Measurements from ENCODE around the gene ADARB1. TPM values are rescaled to one million over a fixed set of nuclear protein-coding genes. Genes with fewer than 3 reads are reported as not detected.

Gene ADARB1
- total RNA-seq, 1 experiment from 2014 or later: 15.8 TPM

DNA sequence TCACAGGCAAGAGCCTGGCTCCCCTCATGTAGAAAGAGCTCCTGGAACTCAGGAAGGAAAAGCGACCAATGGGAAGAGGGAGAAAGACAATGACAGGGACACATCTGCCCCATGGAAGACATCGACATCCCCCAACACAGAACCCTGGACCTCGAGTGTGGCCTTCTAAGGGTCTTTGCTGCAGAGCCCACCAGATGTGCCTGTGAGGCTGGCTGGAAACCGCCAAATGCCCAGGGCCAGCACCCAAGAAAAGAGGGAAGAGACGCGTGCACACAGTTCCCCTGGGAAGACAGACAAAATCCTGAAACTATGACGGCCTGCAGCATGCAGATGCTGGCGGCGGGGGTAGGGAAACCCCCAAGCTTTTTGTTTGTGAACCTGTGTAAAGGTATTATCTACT is 36.4 kb upstream of the ADARB1 start:
- Mint-ChIP-seq H3K27ac (no peak overlapping the region; a peak in 1 of 7 replicates), H3K36me3 (ENCODE audit: insufficient read depth in 1 of 3, low read depth in 3 of 3) (peaks cover 0 to 6% (median 0%) of the 10 kb centered on the region in 3 experiments; a peak in 2 of 7 replicates), H3K27me3 (ENCODE audit: low read depth) (peaks cover 14% of the 10 kb centered on the region), H3K9me3 (peaks cover 8 to 11% of the 10 kb centered on the region in 2 experiments), H3K4me1 (peaks cover 0 to 9% of the 10 kb centered on the region in 2 experiments), H3K4me3 (no peak overlapping the region)
- H4K5ac ChIP-seq (ENCODE audit: insufficient read length, low read depth, low read length): no peak overlapping the region
- no peak overlapping the region for H2BK15ac ChIP-seq (ENCODE audit: low read depth, low read length)
- no peaks in the 10 kb centered on the region for H3K9me3 ChIP-seq (ENCODE audit: control insufficient read depth, low read depth, low read length)
- no peak for TF ChIP-seq CTCF (conservative IDR thresholded peaks at IDR 0.05)
- no peaks in the 10 kb centered on the region for H3K79me2 ChIP-seq (ENCODE audit: insufficient read depth, low read length)
- H2AK5ac ChIP-seq (ENCODE audit: insufficient read length, low read length): no peak overlapping the region
- H3K27me3 ChIP-seq (ENCODE audit: insufficient read depth, low read length): no peaks in the 10 kb centered on the region
- no peaks in the 10 kb centered on the region for H3K4me1 ChIP-seq (ENCODE audit: insufficient read depth, low read length)
- H2BK5ac ChIP-seq (ENCODE audit: insufficient read length, low read length): no peak overlapping the region
- no peak overlapping the region for H2BK120ac ChIP-seq (ENCODE audit: low read depth, low read length, poor library complexity, severe bottlenecking)
- H2BK12ac ChIP-seq (ENCODE audit: insufficient read length, low read depth, low read length): no peak overlapping the region
- DNase-seq: no peak
- H2AFZ ChIP-seq (ENCODE audit: low read length): no peak overlapping the region
- no peak overlapping the region for H3T11ph ChIP-seq (ENCODE audit: low read length)
- no CpG with 5 or more reads among the region's 9 CpGs for WGBS (ENCODE audit: extremely low coverage, insufficient read length, low lambda C conversion rate)
- no peak overlapping the region for H3K56ac ChIP-seq (ENCODE audit: insufficient read length, low read depth, low read length)
- no peak overlapping the region for H3K18ac ChIP-seq (ENCODE audit: insufficient read length, low read depth, low read length)
- H3K4me2 ChIP-seq (ENCODE audit: insufficient read depth, insufficient read length, low read length): no peak overlapping the region
- H3K4ac ChIP-seq (ENCODE audit: low read depth, low read length): no peak overlapping the region
- no peak overlapping the region for H3K27ac ChIP-seq (ENCODE audit: insufficient read length, low read depth, low read length)
- no peak overlapping the region for H3K23ac ChIP-seq (ENCODE audit: insufficient read length, low read depth, low read length)
- no peak overlapping the region for H3K14ac ChIP-seq (ENCODE audit: insufficient read depth, low read length)
- no peak overlapping the region for H4K8ac ChIP-seq (replicated peaks; ENCODE audit: insufficient read length, low read depth, low read length)
- H4K91ac ChIP-seq (ENCODE audit: insufficient read length, low read depth, low read length): no peak overlapping the region
- H3K9ac ChIP-seq (ENCODE audit: extremely low read depth, insufficient read length, low read length): no peak overlapping the region
- H4K20me1 ChIP-seq (ENCODE audit: control insufficient read depth, insufficient read depth, insufficient read length): no peaks in the 10 kb centered on the region
- H3K79me1 ChIP-seq (ENCODE audit: insufficient read depth, low read depth, low read length, poor library complexity, severe bottlenecking): no peaks in the 10 kb centered on the region
- H2BK20ac ChIP-seq (ENCODE audit: low read depth, low read length, poor library complexity, severe bottlenecking): no peak overlapping the region
- no peaks in the 10 kb centered on the region for H3K23me2 ChIP-seq (ENCODE audit: insufficient read length, low read depth, low read length, poor library complexity, severe bottlenecking)
